ENCODE data around the gene NPHS1.

- no peak for TF ChIP-seq CTCF (IDR thresholded peaks at IDR 0.05)
- no peak for TF ChIP-seq POLR2A (IDR thresholded peaks at IDR 0.05)
Measured at GRCh38 chr19:35824150-35824549, 28.2 kb downstream of the NPHS1 start.
